HG03460 (cell line): Measurements from ENCODE around the gene SNX13.
"Not testable (repeated sequence)": the region's sequence is repeated elsewhere in the genome, so short reads cannot be mapped to it uniquely, and the experiment has no call there.

Experiments used
- ATAC-seq: cut with Tn5 transposase; IDR thresholded peaks from one replicate; pipeline ENCODE4 v1.9.1; 2021; ENCODE audit not compliant: unreplicated experiment

Gene SNX13

GRCh38 chr7:17854261-17855047, 85.8 kb downstream of the SNX13 start:
- peak; percentile 52 for ATAC-seq

DNA sequence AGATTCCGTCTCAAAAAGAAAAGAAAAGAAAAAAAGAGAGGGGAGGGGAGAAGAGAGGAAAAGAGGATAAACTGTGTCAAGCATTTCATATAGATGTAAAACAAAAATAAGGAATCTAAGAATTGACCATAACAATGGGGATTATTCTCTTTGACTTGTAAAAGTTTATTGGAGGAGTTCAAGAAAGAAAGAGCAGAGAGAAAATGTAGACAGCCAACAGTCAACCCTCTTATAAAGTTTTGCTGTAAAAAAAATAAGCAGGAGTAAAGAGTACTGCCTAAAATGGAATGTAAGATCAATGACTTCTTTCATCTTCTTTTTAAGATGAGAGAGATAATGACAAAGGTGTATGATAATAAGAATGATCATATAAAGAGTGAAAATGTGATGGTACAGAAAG, 87.9 kb downstream of the SNX13 start:
- ATAC-seq, result no peak

GRCh38 chr7:17849504-17849903, 90.8 kb downstream of the SNX13 start:
- no peak for ATAC-seq

GRCh38 chr7:17848516-17848915, 91.8 kb downstream of the SNX13 start:
- no peak for ATAC-seq

- ATAC-seq, result no peak
These were observed 93.4 kb downstream of the SNX13 start for GRCh38 chr7:17846935-17847334.

DNA sequence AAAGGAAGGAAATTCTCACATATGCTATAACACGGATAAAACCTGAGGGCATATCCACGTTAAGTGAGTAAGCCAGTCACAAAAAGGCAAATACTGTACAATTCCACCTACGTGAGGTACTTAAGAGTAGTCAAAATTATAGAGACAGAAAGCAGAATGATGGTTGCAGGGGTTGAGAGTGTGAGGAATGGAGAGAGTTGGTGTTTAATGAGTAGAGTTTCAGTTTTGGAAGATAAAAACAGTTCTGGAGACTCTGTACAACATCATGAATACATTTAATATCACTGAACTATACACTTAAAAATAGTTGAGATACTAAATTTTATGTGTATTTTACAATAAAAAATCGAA, 95.1 kb downstream of the SNX13 start:
- ATAC-seq, result no peak

GRCh38 chr7:17844514-17845196, 95.6 kb downstream of the SNX13 start:
- ATAC-seq, result no peak

GRCh38 chr7:17844022-17844421, 96.3 kb downstream of the SNX13 start:
- ATAC-seq, result no peak

GRCh38 chr7:17843041-17843440, 97.3 kb downstream of the SNX13 start:
- no peak for ATAC-seq

GRCh38 chr7:17832820-17833355, 107.4 kb downstream of the SNX13 start:
- no peak for ATAC-seq

- ATAC-seq, result no peak
These were observed 108.1 kb downstream of the SNX13 start for GRCh38 chr7:17832242-17832641.

- ATAC-seq, result no peak
These were observed 110.1 kb downstream of the SNX13 start for GRCh38 chr7:17830206-17830605.

- no peak for ATAC-seq
These were observed 111.3 kb downstream of the SNX13 start for GRCh38 chr7:17829001-17829400.

- no peak for ATAC-seq
These were observed 117.6 kb downstream of the SNX13 start for GRCh38 chr7:17822547-17823173.

DNA sequence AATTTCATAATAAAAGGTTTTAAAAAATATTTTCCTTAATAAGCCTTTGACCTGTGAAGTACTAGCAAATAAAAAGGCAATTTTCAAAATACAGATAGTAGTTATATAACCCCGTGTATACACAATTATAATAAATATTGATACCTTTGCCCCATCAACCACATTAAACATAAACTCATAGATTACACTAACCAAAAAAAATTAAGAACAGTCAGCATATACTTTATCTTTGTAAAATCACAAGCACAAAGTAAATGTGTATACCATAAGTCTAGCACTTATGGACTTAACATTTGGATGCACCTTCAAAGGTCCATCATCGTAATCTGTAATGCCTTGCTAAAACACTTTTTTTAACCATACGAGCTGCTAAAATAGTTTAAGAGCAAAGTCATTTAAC, 123.4 kb downstream of the SNX13 start:
- no peak for ATAC-seq

DNA sequence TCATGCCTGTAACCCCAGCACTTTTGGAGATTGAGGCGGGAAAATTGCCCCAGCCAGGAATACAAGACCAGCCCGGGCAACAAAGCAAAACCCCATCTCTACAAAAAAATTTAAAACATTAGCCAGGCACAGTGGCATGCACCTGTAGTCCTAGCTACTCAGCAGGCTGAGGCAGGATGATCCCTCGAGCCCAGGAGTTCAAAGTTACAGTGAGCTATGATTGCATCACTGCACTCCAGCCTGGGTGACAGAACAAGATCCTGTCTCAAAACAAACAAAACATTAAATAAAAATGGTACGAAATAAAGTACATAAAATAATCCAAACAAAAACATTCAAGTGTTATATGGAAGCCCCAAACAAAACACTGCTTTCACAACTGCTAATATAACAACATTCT, 125.0 kb downstream of the SNX13 start:
- ATAC-seq, result no peak

GRCh38 chr7:17814058-17814457, 126.2 kb downstream of the SNX13 start:
- no peak for ATAC-seq

- ATAC-seq, result not testable (repeated sequence)
These were observed 131.1 kb downstream of the SNX13 start for GRCh38 chr7:17809215-17809614.

DNA sequence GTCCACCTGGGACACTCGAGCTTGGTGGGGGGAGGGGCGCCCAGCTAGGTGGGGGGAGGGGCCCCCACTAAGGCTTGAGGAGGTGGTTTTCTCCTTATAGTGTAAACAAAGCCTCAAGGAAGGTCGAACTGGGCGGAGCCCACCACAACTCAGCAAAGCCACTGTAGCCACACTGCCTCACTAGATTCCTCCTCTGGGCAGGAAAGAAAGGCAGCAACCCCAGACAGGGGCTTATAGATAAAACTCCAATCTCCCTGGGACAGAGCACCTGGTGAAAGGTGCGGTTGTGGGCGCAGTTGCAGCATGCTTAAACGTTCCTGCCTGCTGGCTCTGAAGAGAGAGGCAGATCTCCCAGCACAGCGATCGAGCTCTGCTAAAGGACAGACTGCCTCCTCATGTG, 133.1 kb downstream of the SNX13 start:
- no peak for ATAC-seq

DNA sequence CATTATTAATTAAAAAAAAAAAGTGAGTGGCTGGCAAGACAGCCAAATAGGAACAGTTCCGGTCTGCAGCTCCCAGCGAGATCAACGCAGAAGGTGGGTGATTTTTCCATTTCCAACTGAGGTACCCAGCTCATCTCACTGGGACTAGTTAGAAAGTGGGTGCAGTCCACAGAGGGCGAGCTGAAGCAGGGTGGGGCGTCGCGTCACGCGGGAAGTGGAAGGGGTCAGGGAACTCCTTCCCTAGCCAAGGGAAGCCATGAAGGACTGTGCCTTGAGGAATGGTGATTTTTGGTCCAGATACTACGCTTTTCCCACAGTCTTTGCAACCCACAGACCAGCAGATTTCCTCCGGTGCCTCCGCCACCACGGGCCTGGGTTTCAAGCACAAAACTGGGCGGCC, 133.7 kb downstream of the SNX13 start:
- no peak for ATAC-seq

DNA sequence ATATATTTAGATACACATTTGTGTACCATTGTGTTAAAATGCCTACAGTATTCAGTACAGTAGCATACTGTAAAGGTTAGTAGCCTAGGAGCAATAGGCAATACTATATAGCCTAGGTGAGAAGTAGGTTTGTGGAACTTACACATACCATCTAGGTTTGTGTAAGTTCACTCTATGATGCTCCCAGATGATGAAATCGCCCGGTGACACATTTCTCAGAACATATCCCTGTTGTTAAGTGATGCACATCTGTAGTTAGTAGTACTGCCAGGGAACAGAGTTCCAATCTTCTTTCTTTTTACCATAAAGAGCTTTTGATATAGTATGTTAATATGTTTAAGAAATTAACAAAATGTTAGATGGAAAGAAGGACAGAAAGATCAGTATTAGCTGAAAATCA, 138.2 kb downstream of the SNX13 start:
- no peak for ATAC-seq
